HEK293T (cell line): ENCODE measurements around the gene LZTR1.

Experiments used
- ARNT ChIP-seq: fragments of 450-650 bp; IDR thresholded peaks from 2 replicates; pipeline ENCODE4 v1.6.1; 2017; ENCODE audit warnings: mild to moderate bottlenecking
- BHLHE40 ChIP-seq: fragments of 450-650 bp; IDR thresholded peaks from 2 replicates; pipeline ENCODE4 v1.6.1; 2016; ENCODE audit warnings: mild to moderate bottlenecking, moderate library complexity, borderline replicate concordance
- CTBP1 ChIP-seq: fragments of 450-650 bp; IDR thresholded peaks from 2 replicates; pipeline ENCODE4 v1.6.1; 2016; ENCODE audit warnings: borderline replicate concordance
- ELF4 ChIP-seq: fragments of 450-650 bp; IDR thresholded peaks from 2 replicates; pipeline ENCODE4 v1.6.1; 2017; ENCODE audit warnings: antibody characterized with exemption
- FOXA1 ChIP-seq: fragments of 450-650 bp; IDR thresholded peaks from 2 replicates; pipeline ENCODE4 v1.6.1; 2016; ENCODE audit warnings: mild to moderate bottlenecking
- FOXK2 ChIP-seq: fragments of 450-650 bp; IDR thresholded peaks from 2 replicates; pipeline ENCODE4 v1.6.1; 2016; ENCODE audit warnings: mild to moderate bottlenecking
- FOXM1 ChIP-seq: fragments of 450-650 bp; IDR thresholded peaks from 2 replicates; pipeline ENCODE4 v1.6.1; 2017; ENCODE audit warnings: mild to moderate bottlenecking, borderline replicate concordance
- L3MBTL2 ChIP-seq: fragments of 450-650 bp; conservative IDR thresholded peaks from 2 replicates; pipeline ENCODE4 v1.6.1; 2016; ENCODE audit warnings: mild to moderate bottlenecking
- NFRKB ChIP-seq: fragments of 450-650 bp; IDR thresholded peaks from 2 replicates; pipeline ENCODE4 v1.6.1; 2016; ENCODE audit warnings: mild to moderate bottlenecking, moderate library complexity
- SUZ12 ChIP-seq: fragments of 450-650 bp; IDR thresholded peaks from 2 replicates; pipeline ENCODE4 v1.6.1; 2016; ENCODE audit warnings: mild to moderate bottlenecking
- ZNF384 ChIP-seq: fragments of 450-650 bp; IDR thresholded peaks from 2 replicates; pipeline ENCODE4 v1.6.1; 2016
- TF ChIP-seq, protein P1 (sequence below): fragments of 450-650 bp; IDR thresholded peaks from 2 replicates; pipeline ENCODE4 v1.6.1; 2016

DNA sequence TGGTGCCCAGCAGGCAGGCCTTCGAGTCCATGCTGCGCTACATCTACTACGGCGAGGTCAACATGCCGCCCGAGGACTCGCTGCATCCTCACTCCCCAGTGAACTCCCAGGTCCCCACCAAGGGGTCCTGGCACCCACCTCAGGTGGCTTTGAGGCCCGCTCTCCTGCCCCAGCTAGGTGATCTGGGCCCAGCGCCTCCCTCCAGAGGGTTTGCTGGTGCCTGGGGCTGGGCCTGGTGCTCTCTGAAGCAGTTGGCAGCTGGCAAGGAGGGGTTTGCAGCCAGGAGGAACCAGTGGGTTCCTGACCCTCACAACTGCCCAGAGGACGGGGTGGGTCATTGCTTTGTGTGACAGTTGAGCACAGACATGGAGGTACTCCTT, 13.9 kb downstream of the LZTR1 start:
- TF ChIP-seq FOXA1 (no peak), SUZ12 (no peak), ARNT (no peak), CTBP1 (no peak), NFRKB (no peak), ELF4 (no peak), FOXK2 (no peak), FOXM1 (no peak), L3MBTL2 (no peak), ZNF384 (no peak), BHLHE40 (no peak)
- TF ChIP-seq, protein P1, sequence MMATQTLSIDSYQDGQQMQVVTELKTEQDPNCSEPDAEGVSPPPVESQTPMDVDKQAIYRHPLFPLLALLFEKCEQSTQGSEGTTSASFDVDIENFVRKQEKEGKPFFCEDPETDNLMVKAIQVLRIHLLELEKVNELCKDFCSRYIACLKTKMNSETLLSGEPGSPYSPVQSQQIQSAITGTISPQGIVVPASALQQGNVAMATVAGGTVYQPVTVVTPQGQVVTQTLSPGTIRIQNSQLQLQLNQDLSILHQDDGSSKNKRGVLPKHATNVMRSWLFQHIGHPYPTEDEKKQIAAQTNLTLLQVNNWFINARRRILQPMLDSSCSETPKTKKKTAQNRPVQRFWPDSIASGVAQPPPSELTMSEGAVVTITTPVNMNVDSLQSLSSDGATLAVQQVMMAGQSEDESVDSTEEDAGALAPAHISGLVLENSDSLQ, result no peak
